Vagina (tissue), 2 donors: ENCODE data around the gene HMCN1. TPM values are rescaled to one million over a fixed set of nuclear protein-coding genes. Genes with fewer than 3 reads are reported as not detected.
A peak's percentile ranks its signal among the peaks of the same experiment; 100 is the strongest.
"Not testable (repeated sequence)": the region's sequence is repeated elsewhere in the genome, so short reads cannot be mapped to it uniquely, and the experiment has no call there.

Source experiments
- DNase-seq, 2 donors: peaks; one replicate each; pipeline ENCODE4 v3.0.0-alpha.2; 2017; ENCODE audit errors: extremely low spot score in 2 of 2
- H3K27ac ChIP-seq: fragments of 200-600 bp; sonication (generic); one replicate; pipeline ENCODE4 v1.5.1; 2019
- H3K27me3 ChIP-seq: fragments of 200-600 bp; sonication (generic); one replicate; pipeline ENCODE4 v1.5.1; 2019
- H3K36me3 ChIP-seq, 2 donors: fragments of 200-600 bp; sonication (generic); one replicate each; pipeline ENCODE4 v1.5.1; 2017 to 2019
- H3K4me1 ChIP-seq: fragments of 200-600 bp; sonication (generic); one replicate; pipeline ENCODE4 v1.5.1; 2019
- H3K4me3 ChIP-seq, 2 donors: fragments of 200-600 bp; sonication (generic); 1 replicate in 1 of 2; 2 replicates in 1 of 2; pipeline ENCODE4 v1.5.1; 2016 to 2019
- H3K9me3 ChIP-seq: fragments of 200-600 bp; sonication (generic); one replicate; pipeline ENCODE4 v1.5.1; 2019
- POLR2A ChIP-seq, 2 donors: fragments of 450-650 bp; IDR thresholded peaks; one replicate each; pipeline ENCODE4 v1.6.1; 2017; ENCODE audit warnings: antibody characterized with exemption in 2 of 2, mild to moderate bottlenecking in 2 of 2, moderate library complexity in 2 of 2
- POLR2AphosphoS5 ChIP-seq, 2 donors: sonication (generic); formaldehyde crosslinking; IDR thresholded peaks; one replicate each; pipeline ENCODE4 v1.9.0; 2017; ENCODE audit warnings: antibody characterized with exemption in 2 of 2, mild to moderate bottlenecking in 2 of 2, low read depth in 1 of 2; ENCODE audit not compliant: insufficient read depth in 1 of 2
- intact Hi-C: fragments of 100-400 bp; cut with DNase I; formaldehyde crosslinking; loops from one replicate; pipeline ENCODE4 v1.15.1; 2023
- total RNA-seq: library from RNA; depleted of rRNA; stranded (reverse); fragments of >200 nt; gene quantifications from one replicate; pipeline ENCODE4 v1.2.3, GENCODE V29; 2016
- TF ChIP-seq, protein P1 (sequence below), 3 experiments: fragments of 450-650 bp in 2 of 3; fragments of 200-600 bp in 1 of 3; sonication (generic) in 1 of 3; IDR thresholded peaks; one replicate each; pipeline ENCODE4 v1.5.1; 2017 to 2019; ENCODE audit warnings: antibody characterized with exemption in 3 of 3, mild to moderate bottlenecking in 2 of 3, moderate library complexity in 2 of 3

The HMCN1 gene
- total RNA-seq, 1 donor from 2014 or later = 10.6 TPM

DNA sequence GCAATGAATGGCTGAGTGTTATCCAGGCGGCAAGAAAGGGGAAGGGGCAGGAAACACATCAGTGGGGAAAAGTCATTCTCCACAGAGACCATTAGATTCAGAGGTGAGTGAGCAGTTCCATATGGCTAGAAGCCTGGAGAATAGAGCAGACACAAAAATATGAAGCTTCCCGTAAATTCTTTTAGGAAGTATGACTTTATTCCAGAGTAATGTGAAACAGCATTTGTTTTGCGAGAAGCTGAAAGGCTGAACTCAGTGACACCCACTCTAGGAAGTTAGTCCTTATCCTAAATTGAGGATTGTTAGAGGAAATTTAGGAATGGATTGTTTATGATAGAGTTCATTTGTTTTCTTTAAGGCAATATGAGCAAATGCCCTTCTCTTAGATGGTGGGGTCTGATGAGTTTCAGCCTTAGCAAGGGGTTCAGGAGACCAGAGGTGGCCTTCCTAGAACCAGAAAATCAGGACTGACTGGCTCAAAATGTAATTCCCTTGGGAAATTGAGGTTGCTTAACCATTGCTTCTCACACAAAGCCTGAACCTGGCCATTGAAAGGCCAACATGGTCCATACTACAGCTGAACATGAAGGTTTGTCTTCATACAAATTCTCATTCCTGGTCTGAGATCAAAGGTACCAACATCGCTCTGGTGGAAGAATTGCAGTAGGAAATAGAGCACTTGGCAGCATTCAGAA lies 473.3 kb downstream of the HMCN1 start:
- no peak overlapping the region for H3K27ac ChIP-seq
- H3K36me3 ChIP-seq = no peaks in the 10 kb centered on the region
- no peaks in the 10 kb centered on the region for H3K9me3 ChIP-seq
- intact Hi-C loops = no loop called here
- no peaks in the 10 kb centered on the region for H3K4me1 ChIP-seq
- no peak overlapping the region for H3K4me3 ChIP-seq
- no peaks in the 10 kb centered on the region for H3K27me3 ChIP-seq
- DNase-seq = no peak
- TF ChIP-seq POLR2AphosphoS5 (IDR thresholded peaks at IDR 0.05; ENCODE audit: insufficient read depth in 1 of 2, low read depth in 1 of 2) = no peak
- TF ChIP-seq, protein P1, sequence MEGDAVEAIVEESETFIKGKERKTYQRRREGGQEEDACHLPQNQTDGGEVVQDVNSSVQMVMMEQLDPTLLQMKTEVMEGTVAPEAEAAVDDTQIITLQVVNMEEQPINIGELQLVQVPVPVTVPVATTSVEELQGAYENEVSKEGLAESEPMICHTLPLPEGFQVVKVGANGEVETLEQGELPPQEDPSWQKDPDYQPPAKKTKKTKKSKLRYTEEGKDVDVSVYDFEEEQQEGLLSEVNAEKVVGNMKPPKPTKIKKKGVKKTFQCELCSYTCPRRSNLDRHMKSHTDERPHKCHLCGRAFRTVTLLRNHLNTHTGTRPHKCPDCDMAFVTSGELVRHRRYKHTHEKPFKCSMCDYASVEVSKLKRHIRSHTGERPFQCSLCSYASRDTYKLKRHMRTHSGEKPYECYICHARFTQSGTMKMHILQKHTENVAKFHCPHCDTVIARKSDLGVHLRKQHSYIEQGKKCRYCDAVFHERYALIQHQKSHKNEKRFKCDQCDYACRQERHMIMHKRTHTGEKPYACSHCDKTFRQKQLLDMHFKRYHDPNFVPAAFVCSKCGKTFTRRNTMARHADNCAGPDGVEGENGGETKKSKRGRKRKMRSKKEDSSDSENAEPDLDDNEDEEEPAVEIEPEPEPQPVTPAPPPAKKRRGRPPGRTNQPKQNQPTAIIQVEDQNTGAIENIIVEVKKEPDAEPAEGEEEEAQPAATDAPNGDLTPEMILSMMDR (IDR thresholded peaks at IDR 0.05) = no peak
- no peak for TF ChIP-seq POLR2A (IDR thresholded peaks at IDR 0.05)

DNA sequence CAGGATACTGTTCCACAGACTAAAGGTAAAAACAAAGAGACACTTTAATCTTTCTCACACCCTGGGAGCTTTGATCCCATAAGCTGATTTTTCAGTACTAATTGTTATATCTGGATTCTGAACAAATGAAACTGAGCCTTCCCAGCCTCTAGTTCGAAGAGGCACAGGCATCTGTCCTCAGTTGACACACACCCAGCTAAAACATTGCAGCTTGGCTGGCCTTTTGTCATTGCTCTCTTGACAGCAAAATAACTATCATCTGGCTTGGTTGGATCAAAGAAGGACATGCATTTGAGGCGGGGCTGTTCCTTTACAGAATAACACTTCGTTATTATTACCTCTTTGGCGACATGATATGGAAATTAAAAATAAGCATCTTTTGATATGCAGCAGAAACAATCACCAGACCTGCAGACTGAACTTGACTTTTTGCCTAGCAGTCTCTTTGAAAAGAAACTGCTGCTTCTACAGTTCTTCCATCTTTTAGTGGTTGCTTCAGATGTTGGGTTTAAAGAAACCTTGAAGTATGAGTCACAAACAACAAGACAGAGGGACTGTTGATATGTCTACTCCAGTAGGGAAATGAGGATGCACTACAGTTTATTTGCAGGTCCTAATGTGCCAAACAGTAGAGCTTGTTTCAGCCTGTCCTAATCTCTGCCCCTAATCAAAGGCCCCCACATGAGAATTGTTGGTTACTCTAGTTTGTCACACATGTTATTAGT lies 474.4 kb downstream of the HMCN1 start:
- Histone ChIP-seq H3K36me3 (no peaks in the 10 kb centered on the region), H3K4me3 (no peak overlapping the region), H3K27ac (no peak overlapping the region), H3K4me1 (no peaks in the 10 kb centered on the region), H3K9me3 (no peaks in the 10 kb centered on the region), H3K27me3 (no peaks in the 10 kb centered on the region)
- intact Hi-C loops = no loop called here
- DNase-seq = no peak
- TF ChIP-seq POLR2AphosphoS5 (IDR thresholded peaks at IDR 0.05; ENCODE audit: insufficient read depth in 1 of 2, low read depth in 1 of 2) = no peak
- TF ChIP-seq POLR2A (IDR thresholded peaks at IDR 0.05) = no peak
- TF ChIP-seq, protein P1 (IDR thresholded peaks at IDR 0.05) = no peak

DNA sequence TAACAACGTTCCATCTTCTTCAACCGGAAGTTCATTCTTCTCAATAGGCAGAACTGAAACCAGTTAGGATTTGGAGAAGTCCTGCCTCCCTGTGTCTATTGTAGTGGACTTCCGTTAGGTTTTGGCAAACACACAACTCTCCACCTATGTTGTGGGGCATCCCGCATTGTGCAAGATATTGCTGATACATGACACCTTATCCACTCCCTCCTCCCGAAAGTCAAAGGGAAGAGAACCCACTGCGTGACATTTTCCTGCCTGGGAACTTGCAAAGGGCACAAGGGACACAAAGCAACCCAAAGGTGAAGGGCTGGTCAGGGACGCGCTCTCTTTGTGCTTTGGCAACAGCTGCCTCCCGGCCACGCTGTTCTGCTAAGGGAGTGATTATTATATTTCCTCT lies 476.1 kb downstream of the HMCN1 start:
- no peaks in the 10 kb centered on the region for H3K27me3 ChIP-seq
- H3K9me3 ChIP-seq = no peaks in the 10 kb centered on the region
- TF ChIP-seq POLR2A (IDR thresholded peaks at IDR 0.05) (no peak), POLR2AphosphoS5 (IDR thresholded peaks at IDR 0.05; ENCODE audit: insufficient read depth in 1 of 2, low read depth in 1 of 2) (no peak)
- TF ChIP-seq, protein P1 (IDR thresholded peaks at IDR 0.05) = no peak
- no peak for DNase-seq
- no peaks in the 10 kb centered on the region for H3K36me3 ChIP-seq
- H3K4me1 ChIP-seq = no peaks in the 10 kb centered on the region
- H3K4me3 ChIP-seq = no peak overlapping the region
- intact Hi-C loops = no loop called here
- no peak overlapping the region for H3K27ac ChIP-seq

DNA sequence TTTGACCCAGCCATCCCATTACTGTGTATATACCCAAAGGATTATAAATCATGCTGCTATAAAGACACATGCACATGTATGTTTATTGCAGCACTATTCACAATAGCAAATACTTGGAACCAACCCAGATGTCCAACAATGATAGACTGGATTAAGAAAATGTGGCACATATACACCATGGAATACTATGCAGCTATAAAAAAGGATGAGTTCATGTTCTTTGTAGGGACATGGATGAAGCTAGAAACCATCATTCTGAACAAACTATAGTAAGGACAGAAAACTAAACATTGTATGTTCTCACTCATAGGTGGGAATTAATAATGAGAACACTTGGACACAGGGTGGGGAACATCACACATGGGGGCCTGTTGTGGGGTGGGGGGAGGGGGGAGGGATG lies 477.4 kb downstream of the HMCN1 start:
- DNase-seq, H3K27me3 ChIP-seq, H3K36me3 ChIP-seq, H3K9me3 ChIP-seq, H3K4me3 ChIP-seq, H3K27ac ChIP-seq, H3K4me1 ChIP-seq, intact Hi-C loops: not testable (repeated sequence)

DNA sequence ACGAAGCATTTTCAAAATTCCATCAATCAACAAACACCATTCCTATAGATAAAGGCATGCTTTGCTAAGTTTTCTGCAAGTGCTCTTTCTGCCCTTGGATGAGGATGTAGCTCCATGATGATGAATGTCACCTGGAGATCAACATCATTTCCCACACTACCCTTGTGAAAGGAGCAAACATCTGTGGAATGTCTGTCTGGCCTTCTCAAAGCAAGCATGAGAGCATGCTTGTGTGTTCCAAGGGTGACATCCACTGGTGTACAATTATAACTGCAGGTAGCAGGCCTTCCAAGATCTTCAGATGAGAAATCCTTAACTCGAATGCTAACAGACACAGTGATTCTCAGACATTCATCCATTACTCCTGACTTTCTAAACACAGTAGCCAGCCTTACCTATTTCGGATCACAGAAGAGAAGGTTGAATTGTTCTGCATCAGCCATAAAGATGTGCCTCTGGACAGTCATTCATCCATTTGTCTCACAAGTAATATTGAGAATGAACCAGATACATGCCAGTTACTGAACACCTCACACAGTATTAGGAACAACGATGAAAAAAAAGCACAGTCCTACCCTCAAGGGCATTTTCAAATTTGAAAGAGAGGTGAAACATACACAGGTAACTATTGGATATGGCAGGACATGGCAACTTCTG lies 478.5 kb downstream of the HMCN1 start:
- Histone ChIP-seq H3K4me1 (no peaks in the 10 kb centered on the region), H3K9me3 (no peaks in the 10 kb centered on the region), H3K36me3 (no peaks in the 10 kb centered on the region), H3K27ac (no peak overlapping the region), H3K4me3 (no peak overlapping the region), H3K27me3 (no peaks in the 10 kb centered on the region)
- TF ChIP-seq POLR2A (IDR thresholded peaks at IDR 0.05) (no peak), POLR2AphosphoS5 (IDR thresholded peaks at IDR 0.05; ENCODE audit: insufficient read depth in 1 of 2, low read depth in 1 of 2) (peak in 1 of 2 donors; percentile 47)
- TF ChIP-seq, protein P1 (IDR thresholded peaks at IDR 0.05) = peak; percentile 41 to 83 (median 67)
- no peak for DNase-seq
- intact Hi-C loops = no loop called here
